ENCODE data around the gene STK11IP.

STK11IP gene, protein sequence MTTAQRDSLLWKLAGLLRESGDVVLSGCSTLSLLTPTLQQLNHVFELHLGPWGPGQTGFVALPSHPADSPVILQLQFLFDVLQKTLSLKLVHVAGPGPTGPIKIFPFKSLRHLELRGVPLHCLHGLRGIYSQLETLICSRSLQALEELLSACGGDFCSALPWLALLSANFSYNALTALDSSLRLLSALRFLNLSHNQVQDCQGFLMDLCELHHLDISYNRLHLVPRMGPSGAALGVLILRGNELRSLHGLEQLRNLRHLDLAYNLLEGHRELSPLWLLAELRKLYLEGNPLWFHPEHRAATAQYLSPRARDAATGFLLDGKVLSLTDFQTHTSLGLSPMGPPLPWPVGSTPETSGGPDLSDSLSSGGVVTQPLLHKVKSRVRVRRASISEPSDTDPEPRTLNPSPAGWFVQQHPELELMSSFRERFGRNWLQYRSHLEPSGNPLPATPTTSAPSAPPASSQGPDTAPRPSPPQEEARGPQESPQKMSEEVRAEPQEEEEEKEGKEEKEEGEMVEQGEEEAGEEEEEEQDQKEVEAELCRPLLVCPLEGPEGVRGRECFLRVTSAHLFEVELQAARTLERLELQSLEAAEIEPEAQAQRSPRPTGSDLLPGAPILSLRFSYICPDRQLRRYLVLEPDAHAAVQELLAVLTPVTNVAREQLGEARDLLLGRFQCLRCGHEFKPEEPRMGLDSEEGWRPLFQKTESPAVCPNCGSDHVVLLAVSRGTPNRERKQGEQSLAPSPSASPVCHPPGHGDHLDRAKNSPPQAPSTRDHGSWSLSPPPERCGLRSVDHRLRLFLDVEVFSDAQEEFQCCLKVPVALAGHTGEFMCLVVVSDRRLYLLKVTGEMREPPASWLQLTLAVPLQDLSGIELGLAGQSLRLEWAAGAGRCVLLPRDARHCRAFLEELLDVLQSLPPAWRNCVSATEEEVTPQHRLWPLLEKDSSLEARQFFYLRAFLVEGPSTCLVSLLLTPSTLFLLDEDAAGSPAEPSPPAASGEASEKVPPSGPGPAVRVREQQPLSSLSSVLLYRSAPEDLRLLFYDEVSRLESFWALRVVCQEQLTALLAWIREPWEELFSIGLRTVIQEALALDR

DNA sequence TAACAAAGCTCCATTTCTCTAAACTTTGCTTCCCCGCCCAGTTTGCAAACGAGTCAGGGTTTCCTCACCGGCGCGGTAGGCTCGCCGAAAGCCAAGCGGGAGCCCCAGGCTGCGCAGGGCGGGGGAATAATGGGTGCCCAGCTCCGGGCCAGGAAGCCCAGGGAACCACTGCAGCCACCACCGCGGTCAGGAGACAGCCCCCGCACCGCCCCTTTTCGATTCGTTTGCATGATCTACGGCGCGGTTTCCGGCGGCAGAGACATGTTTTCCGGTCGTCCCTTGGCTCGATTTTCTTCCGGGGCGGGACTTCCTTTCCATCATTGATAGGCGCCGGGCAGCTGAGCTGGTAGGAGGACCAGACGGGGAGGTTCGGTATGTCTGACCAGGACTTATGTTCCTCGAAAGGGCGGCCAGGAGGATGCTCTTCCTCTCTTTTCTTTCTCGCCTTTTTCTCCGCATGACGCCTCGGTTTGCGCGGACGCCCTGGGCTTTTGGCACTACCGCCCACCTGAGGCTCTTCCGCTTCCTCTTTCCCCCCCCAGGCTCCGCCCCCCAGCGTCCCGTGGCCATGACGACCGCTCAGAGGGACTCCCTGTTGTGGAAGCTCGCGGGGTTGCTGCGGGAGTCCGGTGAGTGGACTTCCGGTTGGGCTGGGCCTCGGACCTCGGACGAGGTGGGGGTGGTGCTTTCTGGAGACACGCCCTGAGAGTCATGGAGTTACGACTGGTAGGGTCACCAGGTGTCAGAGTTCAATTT, at the start of gene STK11IP:
TSS of gene STK11IP (plus strand) at position 306 of the 756 bp plus-strand sequence. CDS start at position 569, 263 bp downstream.
- DNase-seq = peak; percentile 98

DNA sequence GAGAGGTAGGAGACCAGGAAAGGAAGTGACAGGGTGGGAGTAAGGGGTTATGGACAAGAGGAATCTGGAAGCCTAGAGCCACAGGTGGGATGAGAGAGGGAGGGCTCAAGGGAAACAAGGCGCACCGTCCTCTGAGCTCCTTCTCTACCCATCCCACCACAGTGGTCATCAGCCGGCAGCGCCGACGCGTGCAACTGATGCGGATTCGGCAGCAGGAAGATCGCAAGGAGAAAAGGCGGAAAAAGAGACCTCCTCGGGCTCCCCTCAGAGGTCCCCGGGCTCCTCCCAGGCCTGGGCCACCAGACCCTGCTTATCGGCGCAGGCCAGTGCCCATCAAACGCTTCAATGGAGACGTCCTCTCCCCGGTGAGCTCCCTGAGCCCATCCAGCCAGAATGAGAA, 48.7 kb upstream of the STK11IP start:
- DNase-seq = no peak

DNA sequence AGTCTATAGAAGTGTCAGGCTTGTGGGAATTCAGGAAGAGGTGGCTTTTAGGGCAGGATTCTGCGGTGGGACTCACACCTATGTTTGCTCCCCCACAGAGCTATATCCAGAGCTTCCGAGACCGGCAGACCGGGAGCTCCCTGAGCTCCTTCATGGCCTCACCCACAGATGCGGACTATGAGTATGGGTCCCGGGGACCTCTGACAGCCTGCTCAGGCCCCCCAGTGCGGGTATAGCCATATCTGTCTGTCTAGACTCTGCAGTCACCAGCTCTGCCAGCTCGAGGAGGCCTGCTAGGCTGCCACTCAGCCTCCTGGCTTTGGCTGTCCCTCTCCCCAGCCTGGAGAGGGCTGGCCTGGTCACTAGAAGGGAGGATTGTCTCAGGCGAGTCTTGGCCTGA, 48.0 kb upstream of the STK11IP start:
- no peak for DNase-seq

GRCh38 chr2:219551441-219552381, 45.9 kb upstream of the STK11IP start:
- no peak for DNase-seq

DNA sequence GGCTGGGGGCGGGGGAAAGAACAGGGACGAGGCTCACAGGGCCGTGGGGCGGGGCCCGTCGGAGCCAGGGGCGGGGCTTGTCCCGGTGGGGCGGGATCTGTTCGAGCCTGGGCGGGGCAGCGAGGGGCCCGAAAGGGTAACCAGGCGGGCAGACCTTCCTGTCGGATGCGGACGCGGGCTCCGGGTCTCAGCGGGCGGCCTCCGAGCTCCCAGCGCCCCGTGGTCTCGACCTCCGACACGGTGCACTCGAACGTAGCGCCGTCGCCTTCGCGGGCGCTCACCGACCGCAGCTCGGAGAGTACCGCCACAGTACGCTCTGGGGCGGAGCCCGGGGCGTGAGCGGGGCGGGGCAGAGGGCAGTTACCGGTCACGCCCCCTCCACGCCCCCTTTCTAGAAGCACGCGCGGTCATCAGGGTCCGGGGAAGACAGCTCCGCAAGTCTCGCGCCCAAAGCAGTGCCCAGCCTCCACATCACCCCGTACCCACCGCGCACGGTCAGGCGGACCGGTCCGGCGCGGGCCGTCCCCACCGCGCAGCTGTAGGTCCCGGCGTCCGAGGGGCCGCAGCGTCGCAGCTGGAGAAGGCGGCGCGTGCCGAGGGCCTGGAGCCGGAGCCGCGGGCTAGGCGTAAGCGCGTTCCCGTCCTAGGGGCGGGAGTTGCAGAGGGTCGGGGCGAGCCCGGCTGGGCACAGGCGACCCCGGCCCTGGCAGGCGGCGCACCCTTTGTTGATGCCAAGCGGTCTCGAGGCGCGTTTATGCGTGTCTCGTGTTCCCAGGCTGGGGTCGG, 45.1 kb upstream of the STK11IP start:
- DNase-seq = peak; percentile 92

DNA sequence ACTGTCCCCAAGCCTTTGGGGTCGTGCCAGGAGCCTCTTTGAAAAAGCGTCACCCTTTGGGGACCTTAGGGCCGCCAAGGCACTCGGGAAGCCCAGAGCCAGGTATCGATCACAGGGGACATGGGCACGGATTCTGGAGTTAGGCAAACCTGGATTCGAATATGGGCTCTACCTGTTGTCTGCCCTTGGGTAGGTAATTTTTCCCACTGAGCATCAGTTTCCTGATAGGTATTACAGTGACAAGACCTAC, 44.6 kb upstream of the STK11IP start:
- no peak for DNase-seq

DNA sequence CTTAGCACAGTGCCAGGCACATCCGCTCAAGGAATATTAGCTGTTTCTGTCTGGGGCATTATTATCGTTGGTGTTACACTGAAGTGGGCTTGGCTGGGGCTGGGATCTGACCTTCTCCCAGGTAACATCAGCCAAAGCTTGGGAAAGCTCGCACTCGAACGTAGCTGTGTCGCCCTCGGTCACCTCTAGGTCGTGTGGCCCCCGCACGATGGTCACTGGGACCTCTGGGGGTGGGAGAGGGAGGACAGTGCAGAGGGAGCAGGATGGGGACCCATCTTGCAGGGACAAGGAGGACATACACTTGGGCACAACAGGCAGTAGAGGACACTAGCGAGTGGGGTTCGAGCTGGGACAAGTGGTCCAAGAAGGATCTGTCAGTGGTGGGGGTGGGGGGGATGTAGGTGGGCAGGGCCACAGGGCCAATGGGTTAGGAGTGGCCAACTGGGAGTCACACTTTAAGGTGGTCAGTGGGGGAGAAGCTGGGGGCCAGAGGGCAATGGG, 44.1 kb upstream of the STK11IP start:
- no peak for DNase-seq

DNA sequence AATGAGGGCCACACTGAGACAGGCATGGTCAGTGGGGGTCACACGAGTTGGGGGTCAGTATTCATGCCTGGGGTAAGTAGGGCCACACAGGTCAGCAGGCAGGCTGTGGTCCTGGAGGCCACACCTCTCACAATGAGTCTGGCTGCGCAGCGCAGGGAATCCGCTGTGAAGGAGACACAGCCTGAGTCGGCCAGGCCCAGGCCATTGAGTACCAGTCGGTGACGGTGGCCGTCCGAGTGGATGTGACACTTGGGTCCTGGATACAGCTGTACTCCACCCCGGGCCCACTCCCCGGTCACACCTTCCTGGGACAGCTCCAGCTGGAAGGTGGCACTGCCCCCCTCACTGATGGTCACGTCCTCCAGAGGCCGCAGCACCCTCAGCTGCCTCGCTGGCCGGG, 43.3 kb upstream of the STK11IP start:
- DNase-seq = no peak

DNA sequence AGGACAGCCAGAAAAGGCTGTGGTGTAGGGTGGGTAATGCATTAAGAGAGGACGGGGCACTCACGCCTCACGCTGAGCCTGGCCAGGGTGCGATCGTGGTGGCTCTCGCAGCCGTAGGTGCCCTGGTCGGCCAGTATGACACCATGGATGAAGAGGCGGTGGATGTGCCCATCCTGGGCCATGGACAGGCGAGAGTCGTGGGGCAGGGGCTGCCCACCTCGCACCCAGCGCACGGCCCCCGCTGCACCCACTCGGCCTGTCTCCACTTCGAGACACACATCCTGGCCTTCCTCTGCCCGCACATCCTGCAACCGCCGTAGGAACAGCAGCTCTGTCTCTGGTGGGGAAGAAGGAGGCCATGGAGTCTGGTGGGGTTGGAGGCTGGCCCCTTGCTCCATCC, 41.7 kb upstream of the STK11IP start:
- no peak for DNase-seq

GRCh38 chr2:219556413-219556812, 41.2 kb upstream of the STK11IP start:
- no peak for DNase-seq

GRCh38 chr2:219557320-219557719, 40.3 kb upstream of the STK11IP start:
- DNase-seq = no peak

DNA sequence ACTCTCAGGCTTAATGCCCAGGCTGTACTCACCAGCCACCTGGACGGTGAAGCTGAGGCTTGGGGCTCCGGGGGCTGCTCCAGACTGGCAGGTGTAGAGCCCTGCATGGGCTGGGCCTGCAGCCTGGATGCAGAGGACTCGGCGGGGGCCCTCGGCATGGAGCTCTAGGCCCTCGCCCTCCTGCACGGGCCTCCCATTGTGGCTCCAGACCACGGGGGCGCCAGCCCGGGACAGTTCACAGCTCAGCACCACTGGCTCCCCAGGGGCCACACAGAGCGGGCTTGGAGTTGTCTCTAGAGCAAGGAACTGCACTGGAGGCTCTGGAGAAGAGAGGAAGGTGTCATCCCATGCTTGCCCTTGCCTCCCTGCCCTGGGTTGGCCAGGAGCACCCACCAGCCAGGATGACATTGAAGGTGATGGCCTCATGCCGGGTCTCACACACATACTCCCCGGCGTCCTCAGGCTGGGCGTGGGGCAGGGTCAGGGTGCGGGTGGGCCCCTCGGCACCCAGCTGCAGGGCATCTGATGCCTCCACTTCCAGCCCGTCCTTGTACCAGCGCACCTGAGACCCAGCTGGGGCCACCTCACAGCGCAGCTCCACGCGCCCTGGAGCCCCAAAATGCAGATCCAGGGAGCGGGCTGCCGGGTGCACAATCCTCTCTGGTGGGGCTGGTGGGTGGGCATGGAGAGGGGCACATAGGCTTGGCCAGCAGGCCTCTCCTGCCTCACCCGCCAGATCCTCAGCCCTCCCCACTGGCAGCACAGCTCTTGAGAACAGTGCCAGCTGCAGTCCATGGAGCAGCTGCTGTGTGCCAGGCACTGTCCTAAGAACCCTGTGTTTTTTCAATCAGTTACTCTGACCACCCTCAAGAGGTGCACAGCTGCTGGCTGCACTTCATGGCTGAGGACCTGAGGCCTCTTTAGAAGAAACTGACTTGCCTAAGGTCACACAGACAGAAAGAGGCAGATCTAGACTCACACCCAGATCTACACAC, 39.6 kb upstream of the STK11IP start:
- DNase-seq = no peak

GRCh38 chr2:219559156-219559915, 38.3 kb upstream of the STK11IP start:
- peak; percentile 13 for DNase-seq

- DNase-seq = peak; percentile 21
Observed at GRCh38 chr2:219560037-219560892, 37.4 kb upstream of the STK11IP start.

DNA sequence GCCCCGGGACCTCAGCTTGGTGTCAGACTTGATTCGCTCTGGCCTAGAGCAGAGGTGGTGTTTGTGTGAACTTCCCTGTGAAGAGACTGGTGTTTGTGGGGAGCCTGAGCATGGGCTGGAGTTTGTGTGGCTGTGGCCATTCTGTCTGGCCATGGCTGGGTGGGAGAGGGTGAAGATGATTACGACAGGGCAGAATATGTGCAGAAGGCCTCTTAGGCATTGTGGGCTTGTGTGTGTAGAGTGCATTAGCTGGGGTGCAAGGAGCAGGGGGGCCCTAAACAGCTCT, 36.8 kb upstream of the STK11IP start:
- DNase-seq = no peak

DNA sequence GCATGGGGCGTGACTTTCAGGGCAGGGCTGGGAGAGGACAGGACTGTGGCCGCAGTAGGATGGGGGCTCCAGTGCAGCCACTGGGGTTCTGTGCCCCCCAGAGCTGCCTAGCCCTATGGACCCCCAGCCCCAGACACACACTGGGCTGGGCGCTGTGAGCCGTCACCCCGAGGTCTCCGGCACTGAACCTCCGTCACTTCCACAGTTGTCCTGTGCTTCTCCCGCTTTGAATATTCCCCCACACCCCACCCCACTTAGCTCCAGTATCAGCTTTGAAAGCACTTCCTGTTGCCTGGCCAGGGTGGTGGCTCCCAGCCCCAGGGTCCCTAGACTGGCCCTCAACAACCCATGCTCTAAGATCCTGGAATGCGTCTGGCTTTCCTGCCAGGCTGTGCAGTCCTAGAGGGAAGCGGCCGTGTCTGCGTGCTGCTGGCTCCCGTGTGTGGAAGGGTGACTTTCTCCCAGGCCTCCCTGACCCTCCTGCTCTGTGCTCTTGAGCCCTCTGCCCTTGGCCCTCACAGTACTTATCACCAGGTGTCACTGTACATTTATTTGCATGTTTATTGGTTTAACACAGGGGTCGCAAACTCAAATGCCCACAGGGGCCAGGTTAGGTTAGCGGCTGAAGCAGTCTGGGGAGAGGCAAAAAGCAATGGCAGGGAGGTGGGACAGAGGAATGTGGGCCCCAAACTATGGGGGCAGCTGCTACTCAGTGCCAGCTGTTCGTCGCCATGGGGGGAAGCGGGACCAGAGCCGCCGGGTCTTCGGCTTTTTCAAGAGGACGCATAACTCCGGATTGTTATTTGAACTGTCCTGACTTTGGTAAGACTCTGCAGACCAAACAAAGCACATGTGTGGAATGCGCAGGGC, 36.2 kb upstream of the STK11IP start:
- peak; percentile 25 for DNase-seq

Data from femur (tissue), 1 donor.